Measurements from ENCODE around the gene SLC26A1.

DNA sequence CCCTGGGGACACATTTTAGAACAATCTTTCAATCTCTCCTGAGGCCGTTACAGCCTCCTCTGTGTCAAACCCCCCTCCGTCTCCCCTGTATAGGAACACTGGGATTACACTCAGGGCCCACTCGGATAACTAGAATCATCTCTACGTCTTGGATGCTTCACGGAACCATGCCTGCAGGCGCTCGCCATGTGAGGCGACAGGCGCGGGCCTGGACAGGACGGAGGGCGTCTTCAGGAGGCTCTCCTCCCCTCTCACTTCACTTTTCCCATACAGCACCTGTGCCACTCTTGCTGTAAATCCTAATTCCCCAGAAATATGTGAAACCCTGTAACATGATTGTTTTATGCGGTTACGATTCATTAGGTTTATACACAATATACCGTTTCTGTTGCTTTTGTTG is 10.4 kb downstream of the SLC26A1 start:
- TF ChIP-seq CTCF (IDR thresholded peaks at IDR 0.05 in 4 of 5, conservative IDR thresholded peaks at IDR 0.05 in 1 of 5) (no peak), POLR2A (IDR thresholded peaks at IDR 0.05) (no peak)

Measured in gastrocnemius medialis (tissue), 4 donors.